SK-N-SH (cell line): ENCODE measurements around the gene SLC1A3. TPM values are rescaled to one million over a fixed set of nuclear protein-coding genes. Genes with fewer than 3 reads are reported as not detected.

ENCODE experiments used
- CTCF ChIA-PET: fragments of 300-600, 350-600 bp; formaldehyde crosslinking; extraction: SDS; loops from one replicate; lab custom pipeline; 2021; lab: Yijun Ruan, JAX
- POLR2A ChIA-PET: fragments of 350-600 bp; sonication (Branson Sonifier 250); formaldehyde crosslinking; extraction: SDS; loops from one replicate; lab custom pipeline; 2020; ENCODE audit warnings: antibody characterized with exemption, inconsistent platforms; lab: Yijun Ruan, JAX
- DNase-seq: peaks from one replicate; pipeline ENCODE4 v3.0.0; 2012
- H2AFZ ChIP-seq: fragments of 200-600 bp; sonication (generic); 2 replicates; pipeline ENCODE4 v1.8.1; 2016; ENCODE audit warnings: antibody characterized with exemption, mild to moderate bottlenecking, low read depth
- H3F3A ChIP-seq: fragments of 200-600 bp; sonication (generic); replicated peaks from 2 replicates; pipeline ENCODE3; 2016; ENCODE audit warnings: antibody characterized with exemption, mild to moderate bottlenecking; ENCODE audit not compliant: insufficient read depth
- H3K27ac ChIP-seq, 2 experiments: fragments of 200-500 bp in 1 of 2; fragments of 200-600 bp in 1 of 2; sonication (Bioruptor generic) in 1 of 2; sonication (generic), shearing (Covaris generic) in 1 of 2; 2 replicates each; pipeline versions ENCODE4 v1.5.1 to v1.6.1; 2014 to 2016; ENCODE audit warnings: low read depth in 2 of 2, inconsistent platforms in 1 of 2, low read length in 1 of 2, mild to moderate bottlenecking in 1 of 2, mixed read lengths in 1 of 2
- H3K27me3 ChIP-seq: fragments of 200-600 bp; sonication (generic), shearing (Covaris generic); 2 replicates; pipeline ENCODE4 v1.6.1; 2016; ENCODE audit warnings: mixed run types; ENCODE audit not compliant: insufficient read depth
- H3K36me3 ChIP-seq, 2 experiments: fragments of 200-500 bp in 1 of 2; fragments of 200-600 bp in 1 of 2; sonication (Bioruptor generic) in 1 of 2; sonication (generic) in 1 of 2; replicated peaks in 1 of 2; 2 replicates each; pipeline versions ENCODE3 to v1.5.1; 2014 to 2016; ENCODE audit warnings: low read length in 1 of 2, mild to moderate bottlenecking in 1 of 2; ENCODE audit not compliant: insufficient read depth in 2 of 2, control insufficient read depth in 1 of 2
- H3K4me1 ChIP-seq, 2 experiments: fragments of 200-500 bp in 1 of 2; fragments of 200-600 bp in 1 of 2; sonication (Bioruptor generic) in 1 of 2; sonication (generic), shearing (Covaris generic) in 1 of 2; 2 replicates each; pipeline versions ENCODE4 v1.5.1 to v1.6.1; 2014 to 2016; ENCODE audit warnings: low read depth in 1 of 2, low read length in 1 of 2, mixed run types in 1 of 2; ENCODE audit not compliant: insufficient read depth in 2 of 2, control insufficient read depth in 1 of 2
- H3K4me2 ChIP-seq: fragments of 200-600 bp; sonication (generic), shearing (Covaris generic); 2 replicates; pipeline ENCODE4 v1.6.1; 2017; ENCODE audit warnings: mixed run types
- H3K4me3 ChIP-seq, 2 experiments: fragments of 200-500 bp in 1 of 2; fragments of 200-600 bp in 1 of 2; sonication (Bioruptor generic) in 1 of 2; sonication (generic), shearing (Covaris generic) in 1 of 2; 2 replicates each; pipeline versions ENCODE4 v1.5.1 to v1.8.1; 2014 to 2016; ENCODE audit warnings: low read depth in 2 of 2, inconsistent platforms in 1 of 2, low read length in 1 of 2, mild to moderate bottlenecking in 1 of 2, mixed read lengths in 1 of 2, moderate library complexity in 1 of 2
- H3K79me2 ChIP-seq: fragments of 200-600 bp; sonication (generic); 2 replicates; pipeline ENCODE4 v1.8.1; 2017; ENCODE audit warnings: mild to moderate bottlenecking; ENCODE audit not compliant: insufficient read depth
- H3K9ac ChIP-seq: fragments of 200-600 bp; sonication (generic); 2 replicates; pipeline ENCODE4 v1.6.1; 2017; ENCODE audit warnings: mixed run types
- H3K9me2 ChIP-seq: fragments of 200-600 bp; sonication (generic); 2 replicates; pipeline ENCODE4 v1.6.1; 2017; ENCODE audit warnings: mixed run types
- H3K9me3 ChIP-seq: fragments of 200-600 bp; sonication (generic); 2 replicates; pipeline ENCODE4 v1.6.1; 2017; ENCODE audit warnings: mixed run types, mild to moderate bottlenecking, moderate library complexity
- H4K20me1 ChIP-seq: fragments of 200-600 bp; sonication (generic); 2 replicates; pipeline ENCODE4 v1.6.1; 2017; ENCODE audit warnings: mild to moderate bottlenecking, mixed run types; ENCODE audit not compliant: insufficient read depth
- ELF1 ChIP-seq: IDR thresholded peaks from 2 replicates; pipeline ENCODE4 v1.4.0; 2012
- EZH2phosphoT487 ChIP-seq: fragments of 200-600 bp; sonication (generic); IDR thresholded peaks from 2 replicates; pipeline ENCODE4 v1.6.1; 2017; ENCODE audit warnings: low read depth, mixed run types, mild to moderate bottlenecking, antibody characterized with exemption, moderate library complexity, borderline replicate concordance
- FOXJ3 ChIP-seq: sonication (generic); formaldehyde crosslinking; IDR thresholded peaks from 2 replicates; pipeline ENCODE4 v1.5.1; 2020; ENCODE audit warnings: mild to moderate bottlenecking, missing genetic modification reagents
- GATA2 ChIP-seq: sonication (generic); formaldehyde crosslinking; IDR thresholded peaks from 2 replicates; pipeline ENCODE4 v1.5.0; 2020; ENCODE audit warnings: mild to moderate bottlenecking, missing genetic modification reagents
- JUND ChIP-seq: IDR thresholded peaks from 2 replicates; pipeline ENCODE4 v1.4.0; 2012
- MEF2A ChIP-seq: IDR thresholded peaks from 2 replicates; pipeline ENCODE4 v1.4.0; 2012; ENCODE audit warnings: low read depth, borderline replicate concordance
- MXI1 ChIP-seq: IDR thresholded peaks from 2 replicates; pipeline ENCODE4 v1.6.1; 2012; ENCODE audit warnings: mild to moderate bottlenecking, low read depth, low read length, improper control_type of control experiment
- POLR2AphosphoS5 ChIP-seq: IDR thresholded peaks from 2 replicates; pipeline ENCODE4 v1.6.1; 2012; ENCODE audit warnings: low read depth, low read length
- SIN3A ChIP-seq: IDR thresholded peaks from 2 replicates; pipeline ENCODE4 v1.6.1; 2012; ENCODE audit warnings: low read depth, mild to moderate bottlenecking, low read length, moderate library complexity, borderline replicate concordance
- TAF1 ChIP-seq: IDR thresholded peaks from 2 replicates; pipeline ENCODE4 v1.6.1; 2012; ENCODE audit warnings: low read depth, mild to moderate bottlenecking, low read length, moderate library complexity, borderline replicate concordance
- TEAD4 ChIP-seq: IDR thresholded peaks from 2 replicates; pipeline ENCODE4 v1.4.0; 2012; ENCODE audit warnings: mild to moderate bottlenecking, borderline replicate concordance; ENCODE audit not compliant: insufficient read depth
- YY1 ChIP-seq: IDR thresholded peaks from 2 replicates; pipeline ENCODE4 v1.4.0; 2012; ENCODE audit warnings: low read depth, mild to moderate bottlenecking
- WGBS: methylation state at CpG from one replicate; pipeline ENCODE4 v1.1.6; 2017; ENCODE audit warnings: low lambda C conversion rate; 5-methylcytosine and 5-hydroxymethylcytosine counted together
- polyA plus RNA-seq, 3 experiments: library from polyadenylated mRNA; depleted of rRNA; stranded (reverse); fragments of >200 nt; gene quantifications; 2 replicates each; pipeline ENCODE4 v1.2.3, GENCODE V29; 2012
- TF ChIP-seq, protein P1 (sequence below): fragments of 150-350 bp; IDR thresholded peaks from 2 replicates; pipeline ENCODE4 v1.6.1; 2017; ENCODE audit warnings: antibody characterized with exemption, low read length, low read depth, borderline replicate concordance
- TF ChIP-seq, protein P2 (sequence below): fragments of 200-600 bp; sonication (generic); IDR thresholded peaks from 2 replicates; pipeline ENCODE4 v1.6.1; 2017; ENCODE audit warnings: antibody characterized with exemption, mild to moderate bottlenecking, moderate library complexity

Gene SLC1A3
- polyA plus RNA-seq, 1 of the 3 experiments (the other 2 are of a cell fraction) = not detected

GRCh38 chr5:36607114-36607571 lies 737 bp downstream of the SLC1A3 start:
- DNase-seq = no peak

DNA sequence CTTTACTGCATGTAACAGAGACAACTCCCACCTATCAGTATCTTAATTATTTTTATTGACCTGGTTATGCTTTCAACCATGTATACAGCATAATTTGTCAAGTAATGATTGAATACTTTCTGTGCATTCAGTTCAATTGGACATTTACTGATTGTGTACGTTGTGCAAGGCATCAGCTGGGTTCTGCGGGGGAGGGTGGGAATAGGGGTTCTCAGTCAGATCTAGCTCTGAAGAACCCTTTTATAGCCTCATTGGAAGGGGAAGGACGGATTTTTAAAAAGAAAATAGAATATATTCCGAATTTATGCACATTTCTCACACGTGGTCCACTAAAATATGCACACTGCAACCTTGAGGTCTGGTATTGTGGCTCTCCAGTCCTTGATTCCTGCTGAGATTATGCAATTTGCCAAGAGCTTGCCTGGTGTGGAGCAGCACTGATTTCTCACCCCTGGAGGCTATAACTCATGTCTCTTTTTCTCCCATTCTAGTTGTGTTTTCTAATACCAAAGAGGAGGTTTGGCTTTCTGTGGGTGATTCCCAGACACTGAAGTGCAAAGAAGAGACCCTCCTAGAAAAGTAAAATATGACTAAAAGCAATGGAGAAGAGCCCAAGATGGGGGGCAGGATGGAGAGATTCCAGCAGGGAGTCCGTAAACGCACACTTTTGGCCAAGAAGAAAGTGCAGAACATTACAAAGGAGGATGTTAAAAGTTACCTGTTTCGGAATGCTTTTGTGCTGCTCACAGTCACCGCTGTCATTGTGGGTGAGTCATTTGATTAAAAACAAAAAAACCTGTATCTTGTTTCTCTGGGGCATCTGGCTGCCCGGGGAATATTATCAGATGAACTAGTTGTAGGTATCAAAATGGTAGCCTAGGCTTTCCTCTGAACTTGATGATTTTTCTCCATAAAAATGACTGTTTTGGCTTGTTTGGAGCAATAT lies 1.7 kb downstream of the SLC1A3 start:
- Histone ChIP-seq H3K9me2 (no peaks in the 10 kb centered on the region), H4K20me1 (no peaks in the 10 kb centered on the region), H3F3A (no peaks in the 10 kb centered on the region), H3K79me2 (no peaks in the 10 kb centered on the region), H3K4me2 (no peak overlapping the region), H2AFZ (no peak overlapping the region), H3K27me3 (peaks cover 53% of the 10 kb centered on the region), H3K27ac (no peak overlapping the region), H3K9ac (no peak overlapping the region), H3K9me3 (no peaks in the 10 kb centered on the region), H3K36me3 (no peaks in the 10 kb centered on the region), H3K4me3 (no peak overlapping the region), H3K4me1 (no peaks in the 10 kb centered on the region; a peak in 1 of 4 replicates)
- ChIA-PET CTCF (interaction anchor here (0.6 to 1.2 kb wide), 3 partner anchors 27 to 82 kb away, joined by 3 to 5 read pairs (median 3); no protein-coding TSS in a partner anchor), POLR2A (no interaction called here)
- DNase-seq = no peak
- 20% methylated on average over 10 of the region's 10 CpGs for WGBS
- TF ChIP-seq FOXJ3 (CRISPR knock-in tag) = no peak
- TF ChIP-seq MEF2A = no peak
- TF ChIP-seq, protein P1, sequence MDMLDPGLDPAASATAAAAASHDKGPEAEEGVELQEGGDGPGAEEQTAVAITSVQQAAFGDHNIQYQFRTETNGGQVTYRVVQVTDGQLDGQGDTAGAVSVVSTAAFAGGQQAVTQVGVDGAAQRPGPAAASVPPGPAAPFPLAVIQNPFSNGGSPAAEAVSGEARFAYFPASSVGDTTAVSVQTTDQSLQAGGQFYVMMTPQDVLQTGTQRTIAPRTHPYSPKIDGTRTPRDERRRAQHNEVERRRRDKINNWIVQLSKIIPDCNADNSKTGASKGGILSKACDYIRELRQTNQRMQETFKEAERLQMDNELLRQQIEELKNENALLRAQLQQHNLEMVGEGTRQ = no peak
- TF ChIP-seq ELF1 = no peak
- TF ChIP-seq SIN3A = no peak
- TF ChIP-seq GATA2 (CRISPR knock-in tag) = no peak
- no peak for TF ChIP-seq POLR2AphosphoS5
- TF ChIP-seq, protein P2, sequence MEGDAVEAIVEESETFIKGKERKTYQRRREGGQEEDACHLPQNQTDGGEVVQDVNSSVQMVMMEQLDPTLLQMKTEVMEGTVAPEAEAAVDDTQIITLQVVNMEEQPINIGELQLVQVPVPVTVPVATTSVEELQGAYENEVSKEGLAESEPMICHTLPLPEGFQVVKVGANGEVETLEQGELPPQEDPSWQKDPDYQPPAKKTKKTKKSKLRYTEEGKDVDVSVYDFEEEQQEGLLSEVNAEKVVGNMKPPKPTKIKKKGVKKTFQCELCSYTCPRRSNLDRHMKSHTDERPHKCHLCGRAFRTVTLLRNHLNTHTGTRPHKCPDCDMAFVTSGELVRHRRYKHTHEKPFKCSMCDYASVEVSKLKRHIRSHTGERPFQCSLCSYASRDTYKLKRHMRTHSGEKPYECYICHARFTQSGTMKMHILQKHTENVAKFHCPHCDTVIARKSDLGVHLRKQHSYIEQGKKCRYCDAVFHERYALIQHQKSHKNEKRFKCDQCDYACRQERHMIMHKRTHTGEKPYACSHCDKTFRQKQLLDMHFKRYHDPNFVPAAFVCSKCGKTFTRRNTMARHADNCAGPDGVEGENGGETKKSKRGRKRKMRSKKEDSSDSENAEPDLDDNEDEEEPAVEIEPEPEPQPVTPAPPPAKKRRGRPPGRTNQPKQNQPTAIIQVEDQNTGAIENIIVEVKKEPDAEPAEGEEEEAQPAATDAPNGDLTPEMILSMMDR = no peak

More at GRCh38 chr5:36607114-36607571, 737 bp downstream of the SLC1A3 start:
- H2AFZ ChIP-seq = 0 out of 2 replicates have a peak overlapping the region, but pooled peaks have one; percentile 73
- H3K4me2 ChIP-seq = peak overlapping the region; percentile 86
- H3K27ac ChIP-seq = no peak overlapping the region
- H3K79me2 ChIP-seq = no peaks in the 10 kb centered on the region
- no peaks in the 10 kb centered on the region for H4K20me1 ChIP-seq
- H3K9ac ChIP-seq = no peak overlapping the region
- no peaks in the 10 kb centered on the region for H3F3A ChIP-seq
- H3K27me3 ChIP-seq = peaks cover 47% of the 10 kb centered on the region
- no peaks in the 10 kb centered on the region for H3K9me2 ChIP-seq
- no peaks in the 10 kb centered on the region for H3K36me3 ChIP-seq
- WGBS = under 1% methylated on average over 11 of the region's 11 CpGs
- no peaks in the 10 kb centered on the region for H3K9me3 ChIP-seq
- no peaks in the 10 kb centered on the region; a peak in 1 of 4 replicates for H3K4me1 ChIP-seq
- ChIA-PET POLR2A (no interaction called here), CTCF (interaction anchor here (0.6 to 1.2 kb wide), 3 partner anchors 28 to 83 kb away, joined by 3 to 5 read pairs (median 3); no protein-coding TSS in a partner anchor)
- H3K4me3 ChIP-seq = peak overlapping the region in 1 of 2 experiments; percentile 63; a peak in 2 of 4 replicates
- TF ChIP-seq, protein P1 = no peak
- no peak for TF ChIP-seq TEAD4
- TF ChIP-seq, protein P2 = no peak
- no peak for TF ChIP-seq EZH2phosphoT487
- no peak for TF ChIP-seq TAF1
- TF ChIP-seq JUND = no peak
- TF ChIP-seq MXI1 = no peak
- no peak for TF ChIP-seq YY1
